Testis (tissue), 2 donors: Measurements from ENCODE around the gene SERPINA12.

Experiments used
- CTCF ChIP-seq, 3 experiments: fragments of 450-650 bp in 2 of 3; fragments of 200-600 bp in 1 of 3; sonication (generic) in 1 of 3; IDR thresholded peaks; one replicate each; pipeline ENCODE4 v1.5.1; 2016 to 2019; ENCODE audit warnings: antibody characterized with exemption in 3 of 3, mild to moderate bottlenecking in 2 of 3, moderate library complexity in 1 of 3
- POLR2A ChIP-seq: fragments of 450-650 bp; IDR thresholded peaks from one replicate; pipeline ENCODE4 v1.6.1; 2017; ENCODE audit warnings: antibody characterized with exemption, mild to moderate bottlenecking, moderate library complexity

GRCh38 chr14:94439453-94440057 is 69.7 kb downstream of the SERPINA12 start:
- TF ChIP-seq CTCF (IDR thresholded peaks at IDR 0.05) (no peak), POLR2A (no peak)
